ELR (cell line): ENCODE results near the gene RAB8B.
"Not testable (repeated sequence)": the region's sequence is repeated elsewhere in the genome, so short reads cannot be mapped to it uniquely, and the experiment has no call there.

Experiments used
- DNase-seq: peaks from one replicate; pipeline ENCODE4 v3.0.0-alpha.2; 2015; ENCODE audit warnings: low read depth

RAB8B gene

GRCh38 chr15:63237086-63237485 is 47.7 kb downstream of the RAB8B start:
- not testable (repeated sequence) for DNase-seq

DNA sequence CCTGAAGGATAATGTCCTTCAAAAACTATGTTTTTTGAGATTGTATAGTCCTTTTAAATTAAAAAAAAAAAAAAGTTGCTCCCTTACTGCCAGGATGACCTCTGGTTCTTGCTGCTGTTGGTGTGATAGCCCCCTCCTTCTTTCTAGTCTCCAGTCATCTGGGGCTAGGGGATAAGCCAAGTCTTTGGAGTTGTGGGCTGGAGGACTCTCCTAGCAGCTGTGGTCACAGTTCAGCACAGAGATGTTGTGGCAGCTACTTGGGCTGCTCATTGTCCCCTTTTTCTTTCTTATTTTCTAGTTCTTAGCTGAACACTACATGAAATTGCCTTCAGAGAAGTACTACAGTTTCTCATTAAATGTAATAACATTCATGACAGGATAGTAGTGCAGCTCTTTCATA is 48.8 kb downstream of the RAB8B start:
- DNase-seq = no peak

DNA sequence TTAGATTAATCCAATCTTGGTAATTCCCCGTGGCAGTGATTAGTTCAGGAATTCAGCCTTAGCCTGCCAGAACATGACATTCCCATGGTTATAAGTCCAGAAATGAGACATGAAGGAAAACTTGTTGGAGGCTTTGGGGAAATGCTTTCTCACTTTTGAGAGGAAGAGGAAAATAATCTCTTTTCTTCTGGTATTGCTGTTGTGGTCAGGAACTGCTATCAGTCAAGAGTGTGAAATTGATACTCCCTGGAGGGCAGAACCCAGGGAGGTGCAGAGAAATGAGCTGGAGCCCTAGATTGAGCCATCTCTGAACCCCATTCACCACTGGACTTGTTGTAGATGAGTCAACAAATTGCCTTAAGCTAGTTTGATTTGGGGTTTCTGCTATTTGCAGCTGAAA is 49.4 kb downstream of the RAB8B start:
- peak; percentile 89 for DNase-seq

- DNase-seq = no peak
Observed at GRCh38 chr15:63240109-63240508, 50.7 kb downstream of the RAB8B start.

DNA sequence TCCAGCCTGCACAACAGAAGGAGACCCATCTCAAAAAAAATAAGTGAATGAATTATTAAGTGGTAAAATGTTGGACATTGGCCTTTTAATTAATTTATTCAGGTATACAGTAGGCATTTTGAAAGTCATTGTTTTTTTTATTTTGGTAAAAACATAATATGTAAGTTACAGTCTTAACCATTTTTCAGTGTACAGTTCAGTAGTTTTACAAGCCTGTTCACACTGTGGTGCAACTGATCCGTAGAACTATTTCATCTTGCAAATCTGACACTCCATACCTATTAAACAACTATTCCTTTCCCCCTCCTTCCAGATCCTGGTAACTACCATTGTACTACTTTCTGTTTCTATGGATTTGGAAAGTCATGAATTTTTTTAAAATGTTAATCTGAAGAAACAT is 51.9 kb downstream of the RAB8B start:
- no peak for DNase-seq

GRCh38 chr15:63243101-63243500 is 53.7 kb downstream of the RAB8B start:
- DNase-seq = no peak

DNA sequence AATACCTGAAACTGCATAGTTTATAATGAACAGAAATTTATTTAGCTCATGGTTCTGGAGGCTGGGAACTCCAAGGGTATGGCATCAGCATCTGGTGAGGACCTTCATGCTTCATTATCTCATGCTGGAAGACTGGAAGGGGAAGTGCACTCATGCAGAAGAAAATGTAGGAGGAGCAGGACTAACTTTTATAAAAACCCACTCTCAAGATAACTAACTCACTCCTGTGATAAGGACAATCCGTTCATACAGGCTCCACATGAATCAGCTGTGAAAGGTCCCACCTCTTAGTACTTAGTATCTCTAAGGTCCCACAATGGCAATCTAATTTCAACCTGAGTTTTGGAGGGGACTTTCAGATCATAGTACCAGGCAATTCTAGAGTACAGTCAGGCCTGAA is 54.4 kb downstream of the RAB8B start:
- no peak for DNase-seq

GRCh38 chr15:63244399-63244798 is 55.0 kb downstream of the RAB8B start:
- DNase-seq = no peak

GRCh38 chr15:63244976-63245645 is 55.7 kb downstream of the RAB8B start:
- DNase-seq = no peak

- DNase-seq = peak; percentile 60
Observed at GRCh38 chr15:63246691-63247469, 57.5 kb downstream of the RAB8B start.

GRCh38 chr15:63250312-63250965 is 61.0 kb downstream of the RAB8B start:
- DNase-seq = peak; percentile 98

- no peak for DNase-seq
Observed at GRCh38 chr15:63251701-63252100, 62.3 kb downstream of the RAB8B start.

DNA sequence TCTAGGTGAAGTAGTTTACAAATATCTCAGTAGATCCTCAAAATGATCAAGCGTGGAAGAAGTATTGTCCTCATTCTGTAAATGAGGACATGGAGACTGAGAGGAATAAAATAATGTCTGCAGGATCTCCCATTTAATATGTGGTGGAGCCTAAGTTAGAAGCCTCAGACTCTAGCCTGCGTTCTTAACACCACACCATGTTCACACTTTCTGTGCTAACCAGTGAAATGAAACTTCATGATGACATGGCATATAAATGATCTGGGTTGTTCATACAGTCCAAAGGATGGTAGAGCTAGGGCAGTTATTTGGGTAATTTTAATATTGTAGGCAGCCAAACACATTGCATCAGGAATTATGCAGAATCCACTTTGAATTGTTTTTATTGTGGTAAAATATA is 62.9 kb downstream of the RAB8B start:
- no peak for DNase-seq

GRCh38 chr15:63254991-63255390 is 65.6 kb downstream of the RAB8B start:
- DNase-seq = no peak

DNA sequence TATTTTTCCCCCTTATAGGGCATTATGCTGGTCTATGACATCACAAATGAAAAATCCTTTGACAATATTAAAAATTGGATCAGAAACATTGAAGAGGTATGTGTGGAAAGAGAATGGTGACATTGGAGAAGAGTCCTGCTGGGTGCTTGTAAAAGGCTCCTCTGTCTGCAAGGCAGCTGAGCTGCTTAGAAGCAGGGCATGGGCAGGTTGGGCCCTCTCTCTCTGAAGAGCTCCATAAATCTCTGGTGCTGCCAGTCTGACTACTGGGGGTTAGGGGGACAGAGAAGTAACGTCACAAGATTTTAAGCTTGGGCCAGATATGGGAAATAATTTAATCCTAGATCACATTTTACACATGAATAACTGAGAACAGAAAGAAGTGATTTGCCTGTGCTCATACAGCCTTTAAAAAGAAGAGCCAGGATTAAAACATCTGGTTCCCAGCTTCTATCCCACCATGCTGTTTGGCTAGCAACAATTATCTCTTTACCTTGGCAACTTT is 66.1 kb downstream of the RAB8B start:
- DNase-seq = no peak

- peak; percentile 87 for DNase-seq
Observed at GRCh38 chr15:63256433-63257274, 67.2 kb downstream of the RAB8B start.

DNA sequence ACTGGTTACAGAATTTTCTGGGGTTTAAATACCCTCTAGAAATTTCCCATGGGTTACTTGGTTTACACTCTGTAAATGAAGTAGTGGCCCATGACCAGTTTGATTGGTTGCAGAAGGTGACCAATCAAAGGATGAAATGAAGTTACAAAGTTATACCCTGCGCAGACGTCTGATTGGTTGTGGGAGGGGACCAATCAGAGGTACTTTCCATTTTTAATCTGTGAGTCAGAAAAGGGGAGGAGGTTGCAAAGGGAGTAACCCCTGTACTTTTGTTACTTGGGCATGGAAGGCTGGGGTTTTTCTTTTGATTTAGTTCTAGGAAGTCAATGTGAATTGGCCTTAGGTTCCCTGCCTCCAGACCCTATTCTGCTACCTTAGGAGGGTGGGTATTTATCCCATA is 69.3 kb downstream of the RAB8B start:
- DNase-seq = no peak

- DNase-seq = no peak
Observed at GRCh38 chr15:63260791-63261190, 71.4 kb downstream of the RAB8B start.

- no peak for DNase-seq
Observed at GRCh38 chr15:63261311-63261710, 71.9 kb downstream of the RAB8B start.

DNA sequence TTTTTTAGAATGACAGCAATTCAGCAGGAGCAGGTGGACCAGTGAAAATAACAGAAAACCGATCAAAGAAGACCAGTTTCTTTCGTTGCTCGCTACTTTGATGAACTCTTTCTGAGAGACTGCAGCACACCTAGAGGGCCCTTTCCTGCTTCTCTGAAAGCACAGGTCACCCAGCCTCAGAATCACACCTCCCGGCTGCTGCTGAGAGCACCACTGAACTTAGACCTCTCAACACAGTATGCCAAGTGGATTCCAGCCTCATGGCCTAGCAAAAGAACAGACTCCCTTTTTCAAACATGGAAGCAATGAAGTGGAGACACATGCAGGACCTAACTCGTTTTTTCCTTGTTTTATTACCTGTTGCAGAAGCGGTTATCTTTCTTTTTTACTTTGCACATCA is 74.1 kb downstream of the RAB8B start:
- DNase-seq = no peak

DNA sequence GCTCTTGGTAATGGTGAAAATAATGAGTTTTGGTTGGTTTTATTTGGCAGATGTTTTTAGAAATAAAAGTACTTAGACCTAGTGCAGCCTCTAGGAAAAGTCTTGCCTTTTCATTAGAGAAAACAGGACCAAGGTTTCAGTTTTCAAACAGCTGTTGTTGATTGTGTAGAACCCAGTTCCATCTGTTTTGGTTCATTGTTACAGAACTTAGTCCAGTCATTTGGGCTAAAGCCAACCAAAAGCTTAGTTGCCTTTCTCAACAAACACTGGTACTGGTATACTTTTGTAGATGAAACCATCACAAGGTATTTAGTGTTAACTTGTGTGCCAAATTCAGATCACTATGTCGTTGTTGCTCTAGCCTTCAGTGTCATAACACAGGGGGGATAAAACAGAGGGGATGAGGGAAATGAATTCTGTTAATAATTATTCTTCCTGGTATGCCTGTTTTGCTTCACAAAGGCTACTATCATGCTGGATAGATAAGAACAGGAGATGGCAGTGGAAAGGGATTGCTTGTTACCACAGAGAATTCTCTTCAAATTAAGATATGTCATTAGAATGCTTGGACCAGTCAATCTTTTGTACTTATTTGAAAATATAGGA is 75.4 kb downstream of the RAB8B start:
- no peak for DNase-seq

GRCh38 chr15:63274427-63274826 is 85.0 kb downstream of the RAB8B start:
- no peak for DNase-seq
